DMS 273 treated with DMSO at 0.1 percent for 48 hours (cell line): ENCODE data around the gene ALKBH8.
"Not testable (repeated sequence)": the region's sequence is repeated elsewhere in the genome, so short reads cannot be mapped to it uniquely, and the experiment has no call there.

Source experiments
- DNase-seq: peaks from one replicate; lab custom pipeline; 2025; lab: John Stamatoyannopoulos, UW

The ALKBH8 gene

DNA sequence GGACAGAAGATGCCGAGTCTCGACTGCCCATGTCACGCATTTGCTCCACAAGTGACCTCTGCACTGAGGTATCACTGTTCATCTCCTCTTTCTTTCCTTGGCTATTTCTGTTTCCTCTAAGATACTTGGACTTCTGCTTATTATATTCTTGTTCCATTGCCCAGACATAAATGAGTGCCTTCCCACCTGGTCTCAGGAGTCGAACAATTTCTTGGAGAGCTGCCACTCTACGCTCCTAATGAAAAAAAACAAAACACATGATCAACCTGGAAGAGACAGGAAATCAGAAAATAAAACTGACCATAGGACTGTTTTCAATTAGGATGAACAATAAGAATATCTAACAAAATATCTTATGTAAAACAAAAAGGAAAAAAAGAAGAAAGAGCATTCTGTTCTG is 60.6 kb downstream of the ALKBH8 start:
- DNase-seq, result no peak

DNA sequence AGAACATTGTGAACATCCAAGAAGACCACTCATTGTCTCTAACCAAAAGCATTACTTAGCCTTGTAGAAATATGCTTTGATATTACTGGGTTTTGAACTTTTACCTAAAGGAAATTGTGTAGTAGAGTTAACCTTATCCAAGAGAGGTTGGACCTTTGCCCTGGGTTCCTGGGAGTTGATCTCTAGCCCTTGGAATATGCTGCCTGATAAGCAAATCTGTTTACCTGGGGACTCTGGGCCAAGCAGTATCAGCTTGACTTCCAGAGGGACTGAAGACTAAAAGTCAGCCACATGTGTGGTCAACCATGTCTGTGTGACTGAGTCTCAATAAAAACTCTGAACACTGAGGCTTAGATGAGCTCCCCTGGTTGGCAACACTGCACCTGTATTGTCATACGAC is 63.8 kb downstream of the ALKBH8 start:
- DNase-seq, result no peak

DNA sequence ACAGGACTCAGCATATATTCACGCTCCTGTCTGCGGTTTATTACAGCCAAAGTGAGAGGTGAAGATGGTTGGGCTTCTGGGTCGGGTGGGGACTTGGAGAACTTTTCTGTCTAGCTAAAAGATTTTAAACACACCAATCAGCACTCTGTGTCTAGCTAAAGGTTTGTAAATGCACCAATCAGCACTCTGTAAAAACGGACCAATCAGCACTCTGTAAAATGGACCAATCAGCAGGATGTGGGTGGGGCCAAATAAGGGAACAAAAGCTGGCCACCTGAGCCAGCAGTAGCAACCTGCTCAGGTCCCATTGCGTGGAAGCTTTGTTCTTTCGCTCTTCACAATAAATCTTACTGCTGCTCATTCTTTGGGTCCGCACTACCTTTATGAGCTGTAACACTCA is 68.2 kb downstream of the ALKBH8 start:
- not testable (repeated sequence) for DNase-seq

DNA sequence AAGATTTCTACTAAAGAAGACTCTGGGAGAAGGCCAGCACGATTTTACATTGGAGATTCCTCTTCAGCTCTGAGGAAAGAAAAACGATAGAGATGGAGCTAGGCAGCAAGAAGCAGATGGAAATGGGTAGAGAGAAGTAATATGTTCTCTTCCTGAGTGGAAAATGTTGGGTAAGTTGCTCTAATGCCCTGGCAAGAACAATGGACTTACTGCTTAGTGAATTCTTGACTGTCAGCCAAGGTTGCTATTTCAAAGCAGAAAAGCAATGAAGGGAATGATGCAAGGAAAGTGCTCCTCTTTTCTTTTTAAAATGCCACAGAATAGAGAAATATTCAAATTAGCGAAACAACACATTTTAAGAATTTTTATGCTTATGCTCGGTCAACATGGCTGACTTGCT is 69.5 kb downstream of the ALKBH8 start:
- no peak for DNase-seq

DNA sequence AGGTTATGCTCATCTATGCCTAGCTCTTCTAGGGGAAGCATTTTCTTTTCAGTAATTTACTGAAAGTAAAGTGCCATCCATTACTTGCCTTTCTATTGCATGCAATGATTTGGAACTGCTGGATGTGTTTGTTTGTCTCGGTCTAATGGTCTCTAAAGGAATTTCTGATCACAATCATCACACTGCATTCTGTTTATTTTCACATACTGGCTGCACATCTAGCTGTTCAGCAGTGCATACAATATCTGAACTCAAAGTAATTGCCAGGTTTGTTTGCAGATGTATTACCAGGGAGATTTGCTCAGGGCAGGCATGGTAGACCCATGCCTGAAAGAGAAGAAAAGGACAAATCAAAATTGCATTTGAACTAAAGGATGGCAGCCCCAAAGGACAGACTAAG is 71.5 kb downstream of the ALKBH8 start:
- DNase-seq, result no peak

DNA sequence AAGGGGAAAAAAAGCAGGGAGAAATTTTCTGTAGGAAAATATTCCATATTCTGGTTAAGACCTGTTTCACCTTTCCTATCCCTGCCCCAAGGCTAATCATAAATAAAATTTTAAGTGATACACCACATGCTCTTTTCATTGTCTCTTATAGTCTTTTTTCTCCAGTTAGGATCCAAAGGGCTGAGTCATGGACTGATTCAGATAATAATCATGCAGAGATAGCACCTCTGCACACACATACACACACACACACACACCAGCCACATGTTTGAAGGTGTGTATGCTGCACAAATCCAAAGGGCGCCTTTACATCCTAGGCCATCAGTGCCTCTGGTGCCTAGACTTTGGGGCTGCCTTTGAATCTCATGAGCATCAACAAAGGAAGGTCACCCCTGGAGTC is 72.4 kb downstream of the ALKBH8 start:
- DNase-seq, result no peak

DNA sequence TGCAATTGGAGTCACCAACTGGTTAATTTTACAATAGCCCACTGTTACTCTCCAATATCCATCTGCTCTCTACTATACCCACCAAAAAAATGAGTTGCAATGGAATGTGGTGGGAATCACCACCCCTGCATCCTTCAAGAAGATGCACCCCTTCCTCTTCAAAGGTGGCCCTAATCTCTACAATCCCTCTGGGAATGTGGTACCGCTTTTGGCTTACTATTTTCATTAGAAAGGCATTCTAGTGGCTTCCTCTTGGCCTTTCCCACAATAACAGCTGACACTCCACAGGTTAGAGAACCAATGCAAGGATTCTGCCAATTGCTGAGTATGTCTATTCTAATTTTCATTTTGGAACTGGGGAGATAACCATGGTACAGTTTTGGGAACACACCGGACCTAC is 74.7 kb downstream of the ALKBH8 start:
- DNase-seq, result no peak

DNA sequence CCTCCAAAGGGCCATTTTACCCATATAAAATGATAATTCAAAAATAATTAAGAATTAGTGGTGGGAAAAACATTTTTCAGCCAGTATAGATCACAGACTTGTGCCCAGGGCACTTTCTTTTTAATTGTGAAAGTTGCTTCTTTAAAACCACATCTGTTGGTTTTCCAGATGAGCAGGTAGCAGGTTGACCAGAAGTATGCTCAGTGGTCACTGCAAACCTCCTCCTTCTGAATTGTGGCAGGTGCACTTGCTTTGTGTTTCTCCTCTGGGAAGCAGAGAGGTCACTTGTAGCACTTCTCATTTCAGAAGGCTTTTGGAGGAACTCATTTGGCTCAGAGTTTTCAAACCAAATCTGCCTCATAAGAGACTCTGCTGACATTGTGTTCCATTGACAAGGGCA is 83.3 kb downstream of the ALKBH8 start:
- DNase-seq, result no peak

DNA sequence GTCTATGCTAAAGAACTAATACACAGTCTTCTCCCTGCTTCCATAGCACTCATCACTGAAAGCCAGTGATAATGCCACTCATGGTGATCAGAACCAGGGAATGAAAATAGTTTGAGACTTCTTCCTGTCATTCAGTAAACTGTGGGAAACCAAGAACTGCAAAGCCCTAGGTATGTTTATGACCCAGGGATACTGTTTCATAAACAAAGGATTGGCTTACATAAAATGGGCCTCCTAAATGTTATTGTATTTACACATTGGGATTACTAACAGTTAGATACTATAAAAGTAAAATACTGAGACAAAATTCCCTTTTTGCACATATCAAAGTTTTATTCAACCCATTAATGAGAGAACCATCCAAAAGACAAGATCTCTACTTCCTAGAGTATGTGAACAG is 86.6 kb downstream of the ALKBH8 start:
- no peak for DNase-seq

DNA sequence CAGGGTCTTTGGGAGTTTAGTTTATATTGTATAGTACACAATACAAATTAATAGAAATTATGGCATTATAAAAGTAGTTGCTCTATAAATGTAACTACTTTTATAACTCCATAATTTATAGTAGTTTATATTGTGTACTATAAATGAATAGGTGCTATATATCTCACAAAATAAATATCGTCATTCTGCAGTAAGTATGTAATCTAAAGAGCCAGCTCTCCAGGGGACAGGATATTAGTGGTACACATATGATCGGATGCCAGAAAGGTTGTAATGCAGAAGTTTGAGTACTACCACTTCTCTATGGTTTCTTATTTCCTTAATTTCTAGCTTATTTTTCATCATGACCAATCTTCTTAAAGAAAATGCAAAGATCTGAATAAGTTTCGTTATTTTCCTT is 87.7 kb downstream of the ALKBH8 start:
- DNase-seq, result no peak

DNA sequence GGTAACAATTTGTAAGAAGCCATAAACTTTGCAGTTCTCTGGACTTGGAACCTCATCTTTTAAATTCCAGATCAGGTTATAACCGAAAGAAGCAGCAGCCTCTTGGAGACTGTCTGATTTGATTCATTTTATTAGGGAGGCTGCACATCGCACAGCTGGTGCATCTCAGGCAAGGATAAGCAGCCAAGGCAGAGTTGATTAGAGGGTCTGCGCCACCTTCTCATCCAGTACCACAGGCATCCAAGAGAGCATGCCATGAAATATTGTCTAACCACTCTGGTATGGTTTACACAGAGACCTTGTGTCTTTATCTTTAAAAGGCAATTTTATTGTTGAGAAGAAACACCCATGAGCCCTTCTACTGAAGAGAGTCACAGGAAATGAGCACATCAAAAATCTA is 91.7 kb downstream of the ALKBH8 start:
- DNase-seq, result no peak

DNA sequence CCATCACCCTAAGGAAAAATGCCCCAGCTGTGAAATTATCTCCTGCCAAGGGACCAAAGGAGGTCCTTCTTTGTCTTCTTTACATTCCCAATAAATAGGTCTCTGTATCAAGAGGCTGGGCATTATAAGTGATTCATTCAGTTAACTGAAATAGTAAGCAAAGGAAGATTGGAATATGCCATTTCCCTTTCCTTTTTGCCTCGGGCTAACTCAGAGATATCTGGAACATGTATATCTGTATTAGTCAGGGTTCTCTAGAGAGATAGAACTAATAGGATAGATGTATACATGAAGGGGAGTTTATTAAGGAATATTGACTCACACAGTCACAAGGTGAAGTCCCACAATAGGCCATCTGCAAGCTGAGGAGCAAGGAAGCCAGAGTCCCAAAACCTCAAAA is 92.6 kb downstream of the ALKBH8 start:
- no peak for DNase-seq

DNA sequence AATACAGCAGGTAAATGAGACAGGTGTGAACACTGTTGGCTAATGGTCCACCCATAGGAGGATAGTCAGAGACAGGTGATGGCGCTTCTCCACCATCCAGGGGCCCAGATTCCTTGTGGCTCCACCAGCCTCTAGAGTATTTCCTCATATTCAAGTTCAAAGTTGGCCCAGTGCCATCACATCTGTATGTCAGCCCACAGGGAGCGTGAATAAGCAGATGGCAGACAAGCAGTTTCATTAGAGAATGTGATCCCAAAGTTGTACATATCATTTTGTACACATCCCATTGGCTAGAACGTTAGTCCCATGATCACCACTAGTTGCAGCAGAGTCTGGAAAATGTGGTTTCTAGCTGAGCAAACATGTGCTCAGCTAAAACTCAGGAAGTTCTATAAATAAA is 96.9 kb downstream of the ALKBH8 start:
- peak; percentile 23 for DNase-seq

DNA sequence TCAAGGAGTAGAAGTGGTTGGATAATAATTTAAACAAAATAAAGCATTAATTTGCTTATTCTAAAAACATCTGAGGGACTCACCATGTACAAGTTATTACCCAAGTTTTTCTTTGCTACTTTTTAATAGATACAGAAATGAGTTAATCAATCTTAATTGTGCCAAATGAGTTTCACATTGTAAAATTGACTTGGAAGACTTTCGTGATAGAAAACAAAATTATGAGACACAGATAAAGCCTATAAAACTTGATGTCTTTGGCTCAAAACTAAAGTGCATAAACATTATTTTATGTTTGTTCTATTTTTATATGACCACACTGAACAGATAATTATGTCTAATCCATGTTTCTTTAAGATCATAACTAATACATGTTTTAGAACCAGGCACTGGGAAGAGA is 97.8 kb downstream of the ALKBH8 start:
- no peak for DNase-seq

DNA sequence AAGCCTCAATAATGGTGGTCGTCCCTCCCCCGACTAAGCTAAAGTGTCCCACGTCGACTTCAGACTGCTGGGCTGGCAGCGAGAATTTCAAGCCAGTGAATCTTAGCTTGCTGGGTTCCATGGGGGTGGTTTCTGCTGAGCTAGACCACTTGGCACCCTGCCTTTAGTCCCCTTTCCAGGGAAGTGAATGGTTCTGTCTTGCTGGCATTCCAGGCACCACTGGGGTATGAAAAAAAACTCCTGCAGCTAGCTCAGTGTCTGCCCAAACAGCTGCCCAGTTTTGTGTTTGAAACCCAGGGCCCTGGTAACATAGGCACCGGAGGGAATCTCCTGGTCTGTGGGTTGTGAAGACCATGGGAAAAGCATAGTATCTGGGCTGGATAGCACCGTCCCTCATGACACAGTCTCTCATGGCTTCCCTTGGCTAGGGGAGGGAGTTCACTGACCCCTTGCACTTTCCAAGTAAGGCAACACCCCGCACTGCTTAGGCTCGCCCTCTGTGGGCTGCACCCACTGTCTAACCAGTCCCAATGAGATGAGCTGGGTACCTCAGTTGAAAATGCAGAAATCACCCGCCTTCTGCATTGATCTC is 99.2 kb downstream of the ALKBH8 start:
- not testable (repeated sequence) for DNase-seq

DNA sequence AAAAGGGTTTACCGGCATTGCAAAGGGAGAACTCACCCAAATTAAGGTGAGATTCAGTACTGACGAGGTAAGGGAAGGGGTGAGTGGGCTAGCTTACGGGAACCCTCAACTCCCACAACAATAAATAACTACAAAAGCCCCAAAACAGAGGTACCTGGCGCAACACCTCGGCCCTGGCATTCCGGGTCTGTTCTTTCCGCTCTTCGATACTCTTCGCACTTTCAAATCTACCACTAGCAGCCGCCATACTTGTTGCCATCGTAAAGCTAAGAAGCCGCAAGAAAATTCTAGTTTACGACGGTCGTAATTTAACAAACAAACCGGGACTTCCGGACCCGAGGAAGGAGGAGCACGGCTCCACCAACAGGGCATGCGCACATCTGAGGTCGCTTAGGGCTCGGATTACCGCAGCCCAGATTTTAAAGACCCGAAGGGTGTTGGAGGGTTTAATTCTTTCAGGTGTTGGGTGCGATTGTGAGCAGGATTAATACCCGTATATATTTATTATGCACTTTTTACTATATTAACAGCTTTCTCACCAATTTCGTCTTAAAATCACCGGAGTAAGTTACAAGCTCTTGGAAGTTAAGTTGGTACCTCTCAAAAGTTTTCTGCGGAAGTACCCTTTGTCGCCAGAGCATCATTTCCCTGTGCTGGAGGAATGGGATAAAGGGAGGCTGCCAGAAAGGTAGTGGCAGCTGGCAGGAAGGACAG is 107.8 kb downstream of the ALKBH8 start, which contains the start of gene CWF19L2:
Gene CWF19L2, minus strand, starts transcription at position 268 of the 714 bp plus-strand sequence. Its CDS starts 9 bp downstream, at position 259.
- DNase-seq, result peak; percentile 87

DNA sequence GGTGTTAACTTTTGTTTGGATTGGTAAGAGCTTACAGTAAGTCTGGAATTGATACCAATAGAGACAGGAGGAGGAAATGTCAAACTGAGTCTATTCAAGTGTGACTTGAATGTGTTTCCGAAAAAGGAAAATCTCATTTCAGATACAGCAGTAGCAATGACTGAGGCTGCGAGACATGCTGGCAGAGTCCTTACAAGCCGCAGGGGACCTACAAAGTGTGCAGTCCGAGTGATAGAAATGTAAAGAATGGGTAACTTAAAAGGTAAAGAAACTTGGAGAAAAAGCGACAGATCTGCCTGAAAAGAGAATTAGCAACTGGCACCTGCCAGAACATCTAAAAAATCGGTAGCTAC is 108.4 kb downstream of the ALKBH8 start:
- no peak for DNase-seq

DNA sequence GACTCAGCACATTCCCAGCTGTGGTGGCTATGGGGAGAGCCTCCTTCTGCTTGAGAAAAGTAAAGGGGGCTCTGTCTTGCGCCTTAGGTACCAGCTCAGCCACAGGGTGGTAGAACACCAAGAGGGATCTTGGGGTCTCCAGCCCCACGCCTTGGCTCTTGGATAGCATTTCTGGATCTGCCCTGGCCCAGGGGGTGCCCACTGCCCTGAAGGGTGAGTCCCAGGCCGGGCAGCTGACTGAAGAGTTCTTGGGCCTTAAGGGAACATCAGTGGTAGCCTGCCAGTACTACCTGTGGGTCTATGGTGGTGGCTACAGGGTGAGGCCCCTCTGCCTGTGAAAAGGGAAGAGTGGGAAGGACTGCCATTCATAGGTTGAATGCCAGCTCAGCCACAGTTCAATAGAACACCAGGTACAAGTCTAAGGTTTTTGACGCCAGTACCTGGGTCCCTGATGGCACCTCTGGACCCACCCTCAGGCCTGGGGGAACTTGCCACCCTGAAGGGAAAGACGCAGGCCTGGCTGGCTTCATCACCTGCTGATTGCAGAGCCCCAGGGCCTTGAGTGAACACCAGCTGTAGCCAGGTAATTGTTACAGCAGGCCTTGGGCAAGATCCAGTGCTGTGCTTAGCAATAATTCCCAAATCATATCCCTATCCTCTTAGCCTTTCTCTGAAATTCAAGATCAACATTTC is 111.8 kb downstream of the ALKBH8 start:
- no peak for DNase-seq
